GM21423 (cell line): ENCODE data around the gene UBA52.

Source experiments
- ATAC-seq: cut with Tn5 transposase; IDR thresholded peaks from one replicate; pipeline ENCODE4 v1.9.1; 2021; ENCODE audit warnings: mild to moderate bottlenecking, moderate library complexity; ENCODE audit not compliant: unreplicated experiment

UBA52 gene

DNA sequence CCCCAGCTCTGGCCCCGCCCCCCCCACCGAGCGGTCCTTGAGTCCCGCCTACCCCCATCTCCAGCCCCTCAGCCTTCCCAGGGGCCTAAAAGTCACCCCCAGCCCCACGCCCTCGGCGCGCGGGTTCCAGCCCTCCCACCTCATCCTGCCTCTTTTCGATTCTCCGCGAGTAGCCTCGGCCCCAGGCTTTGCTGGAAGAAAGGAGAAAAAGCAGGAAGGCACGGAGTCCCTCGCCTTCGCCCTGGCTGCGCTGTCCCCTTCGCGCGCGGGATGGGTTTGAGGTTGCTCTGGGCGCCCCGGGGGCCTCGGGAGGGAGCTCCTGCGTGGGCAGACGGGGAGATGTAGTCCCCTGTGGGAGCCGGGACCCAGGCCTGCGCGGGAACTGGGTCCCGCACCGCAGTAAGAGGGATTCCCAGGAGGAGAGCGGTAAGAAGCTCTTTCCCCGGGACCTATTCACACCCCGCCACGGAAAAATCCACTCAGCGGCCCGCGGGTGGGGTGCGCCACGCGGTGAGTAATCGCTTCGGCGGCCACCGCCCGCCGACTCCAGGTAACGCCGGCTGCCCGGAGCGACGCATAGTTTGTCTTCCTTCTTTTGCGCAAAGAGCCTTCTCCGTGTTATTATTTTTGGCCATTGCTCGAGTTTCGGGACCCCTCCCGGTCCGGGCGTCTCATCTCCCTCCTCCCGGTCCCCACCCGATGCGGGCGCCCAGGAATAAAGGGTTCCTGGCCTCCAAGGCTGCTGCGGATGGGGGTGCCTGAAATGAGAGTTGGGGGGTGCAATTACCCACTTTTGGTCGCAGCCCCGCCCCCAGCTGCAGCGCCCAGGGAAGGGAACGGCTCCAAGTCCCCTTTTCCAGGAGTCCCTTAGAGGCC lies 35.8 kb downstream of the UBA52 start:
- no peak for ATAC-seq

DNA sequence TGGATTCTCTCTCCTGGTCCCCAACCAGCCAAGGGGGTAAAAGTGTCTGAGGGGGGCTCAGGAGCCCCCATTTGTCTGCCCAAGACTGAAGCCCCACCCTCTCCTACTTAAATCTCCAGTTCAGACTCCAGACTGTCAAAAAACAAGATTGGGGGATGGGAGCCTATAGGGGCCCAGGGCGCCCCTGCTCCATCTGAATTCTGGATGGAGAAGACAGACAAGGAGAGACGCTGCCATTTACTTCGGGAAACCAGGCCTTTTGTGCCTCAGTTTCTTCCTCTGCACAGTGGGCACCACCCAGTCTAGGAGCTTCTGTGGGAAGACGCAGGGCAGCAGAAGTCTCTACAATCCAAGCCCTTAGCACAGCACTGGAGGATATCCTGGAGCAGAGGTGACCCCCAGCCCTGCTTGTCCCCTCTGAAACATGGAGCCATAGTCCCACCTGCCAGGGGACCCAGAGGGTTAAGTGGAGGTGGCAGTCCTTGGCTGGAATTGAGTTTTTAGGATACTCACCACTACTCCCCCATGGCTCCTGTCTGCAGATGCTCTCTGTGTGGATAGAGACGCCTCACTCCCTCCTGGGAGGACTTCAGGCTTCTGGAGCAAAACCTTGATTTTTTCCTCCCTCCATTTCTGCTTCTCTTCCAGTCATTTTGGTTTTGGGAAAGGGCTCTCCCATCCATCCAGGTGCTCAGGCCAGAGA lies 36.6 kb downstream of the UBA52 start:
- ATAC-seq: no peak

DNA sequence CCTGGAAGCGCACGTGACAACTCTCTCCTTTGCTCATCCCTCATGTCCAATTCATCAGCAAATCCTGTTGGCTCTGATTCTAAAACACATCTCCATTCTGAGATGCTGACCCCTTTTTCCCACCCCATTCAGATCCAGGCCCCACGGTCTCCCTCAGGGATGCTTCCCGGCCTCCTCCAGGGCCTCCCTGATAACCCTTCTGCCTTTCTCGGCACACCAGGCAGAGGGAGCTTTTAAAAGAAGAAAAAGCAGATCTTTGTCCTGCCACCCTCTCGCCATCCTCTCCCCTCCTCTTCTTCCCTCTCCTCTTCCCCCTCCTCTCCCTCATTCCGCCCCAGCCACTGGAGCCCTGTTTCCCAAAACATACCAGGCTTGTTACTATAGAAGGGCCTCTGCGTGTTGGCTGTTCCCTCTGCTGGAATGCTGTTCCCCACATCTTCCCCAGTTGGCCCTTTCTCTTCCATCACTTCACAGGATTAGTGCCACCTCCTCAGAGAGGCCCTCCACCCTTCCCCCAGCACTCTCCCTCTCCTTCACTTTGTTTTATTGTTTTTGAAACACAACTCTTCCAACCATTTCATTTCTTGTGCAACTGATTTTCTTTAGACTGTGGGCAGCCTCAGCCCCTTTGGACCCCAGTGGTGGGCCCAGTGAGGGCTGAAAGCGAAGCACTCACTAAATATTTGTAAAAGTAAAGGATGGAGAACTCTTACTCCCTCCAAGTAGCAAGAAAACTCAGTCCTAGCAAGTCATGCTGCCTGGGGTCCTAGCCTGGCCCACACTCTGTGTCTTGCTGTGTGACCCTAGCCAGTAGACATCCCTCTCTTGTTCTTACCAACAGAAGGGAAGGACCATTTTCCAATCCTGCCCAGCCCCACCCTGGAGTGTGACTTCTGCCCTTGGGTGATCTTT lies 37.4 kb downstream of the UBA52 start:
- ATAC-seq: no peak

DNA sequence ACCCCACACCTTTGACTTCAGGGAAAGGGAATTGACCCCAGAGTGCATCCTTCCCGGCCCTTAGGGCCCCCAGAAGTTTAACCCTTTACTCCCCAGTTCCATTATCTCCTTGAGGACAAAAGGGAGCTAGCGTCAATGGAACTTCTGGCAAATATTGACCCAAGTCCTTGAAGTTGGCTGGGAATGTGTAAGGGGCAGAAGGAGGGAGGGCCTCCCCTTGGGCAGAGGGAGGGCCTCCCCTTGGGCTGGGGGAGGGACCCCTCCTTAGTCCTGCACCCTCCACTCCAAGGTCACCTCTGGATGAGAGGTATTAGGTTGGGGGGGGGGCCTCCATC lies 38.0 kb downstream of the UBA52 start:
- ATAC-seq: no peak

GRCh38 chr19:18610245-18610555 lies 38.5 kb downstream of the UBA52 start:
- ATAC-seq: no peak

- ATAC-seq: no peak
Measured at GRCh38 chr19:18610556-18611326, 39.1 kb downstream of the UBA52 start.

DNA sequence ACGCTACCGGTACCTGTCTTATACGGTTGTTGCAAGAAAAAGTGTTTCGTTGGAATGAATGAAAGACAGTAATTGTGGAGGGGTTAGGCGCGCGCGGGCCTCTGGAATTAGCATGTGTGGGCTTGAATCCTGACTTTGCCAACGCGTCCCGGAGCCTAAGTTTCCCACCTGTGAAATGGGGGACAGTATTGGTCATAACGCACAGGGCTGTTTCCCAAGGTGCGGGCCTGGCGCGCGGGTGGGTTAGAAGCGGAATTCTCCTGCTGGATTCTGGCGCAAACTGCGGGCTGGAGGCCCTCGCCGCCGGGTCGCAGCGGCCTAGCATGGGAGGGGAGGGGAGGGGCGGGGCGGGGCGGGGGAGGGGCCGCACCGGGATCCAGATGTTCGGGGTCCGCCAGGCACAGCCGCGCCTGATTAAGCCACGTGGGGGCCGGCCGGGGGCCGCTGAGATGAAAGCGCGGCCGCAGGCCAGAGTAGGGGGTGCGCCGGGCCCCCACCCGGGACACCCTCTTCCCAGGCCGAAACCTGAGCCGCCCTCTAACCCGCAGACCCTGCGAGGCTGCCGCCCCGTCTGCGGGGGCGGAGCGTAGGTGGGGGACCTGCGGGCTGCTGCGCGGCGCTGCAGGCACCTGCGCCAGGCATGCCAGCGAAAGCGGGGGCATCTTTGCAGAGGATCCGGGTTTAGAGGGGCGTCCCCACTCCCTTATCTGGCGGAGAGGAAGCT lies 39.8 kb downstream of the UBA52 start:
- no peak for ATAC-seq

DNA sequence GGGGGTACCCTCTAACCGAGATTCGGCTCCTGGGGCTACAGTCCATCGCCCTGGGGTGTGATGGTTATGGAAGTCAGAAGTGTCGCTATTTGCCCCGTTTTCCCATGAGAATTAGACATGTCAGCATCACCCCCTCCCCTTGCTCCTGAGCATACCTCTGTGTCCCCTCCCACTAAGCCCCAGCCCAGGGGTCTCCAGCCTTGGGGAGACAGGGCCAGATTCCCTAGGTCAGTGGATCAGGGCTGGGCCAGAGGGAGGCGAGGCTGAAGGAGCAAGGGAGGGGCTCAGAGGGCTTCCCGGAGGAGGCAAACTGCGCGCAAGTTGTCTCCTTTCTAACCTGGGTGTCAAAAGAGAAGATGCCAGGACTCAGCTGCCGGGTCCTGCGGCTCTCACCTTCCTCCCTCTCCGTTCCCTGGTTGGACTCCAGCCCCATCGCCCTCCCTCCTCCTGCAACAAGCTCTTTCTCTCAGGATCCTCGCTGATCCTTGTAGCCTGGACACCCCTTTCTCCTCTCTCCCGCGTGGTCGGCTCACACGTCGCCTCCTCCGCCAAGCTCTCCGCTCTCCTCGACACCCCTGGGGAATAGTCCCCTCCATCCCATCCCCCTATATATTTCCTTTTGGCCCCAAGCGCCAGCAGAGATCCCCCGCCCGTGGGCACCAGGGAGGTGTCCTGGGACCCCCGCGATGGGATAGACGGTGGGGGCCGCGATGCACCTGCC lies 40.6 kb downstream of the UBA52 start:
- no peak for ATAC-seq

DNA sequence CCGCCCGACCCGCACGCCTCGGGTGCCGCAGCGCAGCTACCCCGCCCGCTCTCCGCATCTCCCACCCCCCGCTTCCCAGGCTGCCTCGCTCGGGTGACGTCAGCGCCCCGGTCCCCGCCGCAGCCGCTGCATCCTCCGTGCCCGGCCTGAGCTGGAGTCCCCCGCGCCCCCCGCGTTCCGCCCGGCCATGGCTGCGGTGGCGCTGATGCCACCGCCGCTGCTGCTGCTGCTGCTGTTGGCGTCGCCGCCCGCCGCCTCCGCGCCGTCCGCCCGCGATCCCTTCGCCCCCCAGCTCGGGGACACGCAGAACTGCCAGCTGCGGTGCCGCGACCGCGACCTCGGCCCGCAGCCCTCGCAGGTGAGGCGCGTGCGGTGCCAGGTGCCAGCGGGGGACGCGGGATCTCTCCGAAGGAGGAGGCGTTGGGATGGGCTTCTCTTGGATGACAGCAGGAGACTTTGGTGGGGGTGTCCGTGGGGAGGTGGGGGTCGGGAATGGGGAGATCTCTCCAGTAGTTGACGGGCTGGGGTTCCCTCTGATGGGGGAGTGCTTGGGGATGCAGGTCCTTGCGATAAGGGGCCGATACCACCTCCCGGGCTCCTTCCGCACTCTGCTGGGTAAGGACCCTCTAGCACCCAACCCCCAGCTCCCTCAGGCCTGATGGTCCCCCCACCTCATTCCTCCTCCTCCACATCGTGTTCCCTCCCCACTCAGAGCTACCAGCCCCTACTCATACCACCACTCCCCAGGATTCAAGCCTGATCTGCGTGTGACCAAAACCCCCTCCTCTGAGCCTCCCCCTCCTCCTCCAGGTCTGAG lies 41.3 kb downstream of the UBA52 start, which contains the start of gene TMEM59L:
Gene TMEM59L, plus strand, starts transcription at position 99 of the 817 bp plus-strand sequence. Its CDS starts 89 bp downstream, at position 188.
- no peak for ATAC-seq

DNA sequence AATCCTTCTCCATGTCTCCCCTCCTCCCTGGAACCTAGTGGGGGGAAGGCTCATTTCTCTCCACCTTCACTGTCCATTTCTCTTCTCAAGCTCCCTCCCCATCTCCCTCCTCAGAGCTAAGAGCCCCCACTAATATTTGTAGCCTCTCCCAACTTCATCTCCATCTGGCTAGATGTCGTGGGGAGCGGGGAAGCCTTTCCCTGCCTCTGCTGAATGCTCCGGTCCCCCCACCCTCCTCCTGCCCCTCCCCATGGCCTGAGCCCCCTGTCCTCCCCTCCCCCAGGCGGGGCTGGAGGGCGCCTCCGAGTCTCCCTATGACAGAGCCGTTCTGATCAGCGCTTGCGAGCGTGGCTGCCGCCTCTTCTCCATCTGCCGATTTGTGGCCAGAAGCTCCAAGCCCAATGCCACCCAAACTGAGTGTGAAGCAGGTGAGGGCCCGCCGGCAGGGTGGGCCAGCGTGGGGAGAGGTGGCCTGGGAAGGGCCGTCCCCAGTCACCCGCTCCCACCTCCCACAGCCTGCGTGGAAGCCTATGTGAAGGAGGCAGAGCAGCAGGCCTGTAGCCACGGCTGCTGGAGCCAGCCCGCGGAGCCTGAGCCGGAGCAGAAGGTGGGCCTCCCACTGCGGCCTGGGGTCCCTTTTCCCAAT lies 42.1 kb downstream of the UBA52 start:
- ATAC-seq: no peak

DNA sequence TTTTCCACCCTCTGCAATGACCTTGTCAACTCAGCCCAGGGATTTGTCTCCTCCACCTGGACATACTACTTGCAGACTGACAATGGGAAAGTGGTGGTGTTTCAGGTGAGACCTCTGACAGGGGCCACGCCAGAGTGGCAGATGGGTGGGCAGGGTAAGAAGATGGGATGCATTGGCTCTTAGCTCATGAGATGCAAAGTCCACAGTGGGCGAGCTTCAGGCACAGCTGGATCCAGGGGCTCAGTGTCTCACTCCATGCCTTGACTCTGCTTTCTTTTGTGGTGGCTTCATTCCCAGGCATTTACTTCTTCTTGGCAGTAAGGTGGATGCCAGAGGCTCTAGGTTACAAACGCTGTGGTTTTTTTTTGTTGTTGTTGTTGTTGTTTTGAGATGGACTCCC lies 44.4 kb downstream of the UBA52 start:
- ATAC-seq: no peak

DNA sequence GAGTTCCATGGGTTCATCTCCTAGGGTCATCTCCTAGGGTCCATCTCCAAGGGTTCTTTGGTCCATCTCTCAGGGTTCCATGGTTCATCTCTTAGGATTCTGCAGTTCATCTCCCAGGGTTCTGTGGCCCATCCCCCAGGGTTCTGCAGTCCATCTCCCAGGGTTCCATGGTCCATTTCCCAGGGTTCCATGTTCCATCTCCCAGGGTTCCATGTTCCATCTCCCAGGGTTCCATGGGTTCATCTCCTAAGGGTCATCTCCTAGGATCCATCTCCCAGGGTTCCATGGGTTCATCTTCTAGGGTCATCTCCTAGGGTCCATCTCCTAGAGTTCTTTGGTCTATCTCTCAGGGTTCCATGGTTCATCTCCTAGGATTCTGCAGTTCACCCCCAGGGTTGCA lies 45.9 kb downstream of the UBA52 start:
- ATAC-seq: no peak

DNA sequence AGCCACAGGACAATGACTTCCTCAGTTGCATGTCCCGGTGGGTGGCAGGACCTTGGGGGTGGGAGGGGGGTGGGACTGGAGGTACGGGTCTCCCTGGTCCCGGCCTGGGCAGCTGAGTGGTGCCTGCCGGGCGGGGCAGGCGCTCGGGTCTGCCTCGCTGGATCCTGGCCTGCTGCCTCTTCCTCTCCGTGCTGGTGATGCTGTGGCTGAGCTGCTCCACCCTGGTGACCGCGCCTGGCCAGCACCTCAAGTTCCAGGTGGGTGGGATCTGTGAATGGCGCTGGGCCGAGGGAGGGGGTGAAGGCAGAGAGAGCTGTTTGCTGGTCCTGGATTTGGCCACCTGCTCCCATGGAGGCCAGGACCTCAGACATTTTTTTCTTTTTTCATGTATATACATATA lies 46.6 kb downstream of the UBA52 start:
- ATAC-seq: no peak

- ATAC-seq: no peak
Measured at GRCh38 chr19:18620311-18620710, 48.7 kb downstream of the UBA52 start.

DNA sequence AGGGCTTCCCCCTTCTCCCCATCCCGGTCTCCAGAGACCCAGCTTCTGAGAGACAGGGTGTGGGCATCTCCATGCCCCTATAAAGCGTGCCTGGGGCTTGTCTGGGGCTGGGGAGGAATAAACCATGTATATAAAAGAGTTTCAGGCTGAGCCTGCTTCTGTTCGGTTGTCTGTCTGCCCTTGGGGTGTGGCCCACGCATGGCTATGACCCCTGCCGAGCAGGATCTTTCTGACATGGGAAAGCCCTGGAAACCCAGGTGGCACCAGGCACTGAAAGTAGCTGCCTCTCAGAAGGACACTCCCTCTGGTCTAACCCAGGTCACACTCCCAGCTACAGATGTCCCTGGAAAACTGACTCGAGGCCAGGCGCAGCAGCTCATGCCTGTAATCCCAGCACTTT lies 49.2 kb downstream of the UBA52 start:
- ATAC-seq: no peak

GRCh38 chr19:18626906-18627305 lies 55.2 kb downstream of the UBA52 start:
- no peak for ATAC-seq
